GM12875 (cell line): ENCODE measurements around the gene FOXJ3.

ENCODE experiments used
- H3K4me3 ChIP-seq: one replicate; pipeline ENCODE4 v1.5.1; 2011; ENCODE audit warnings: low read depth, low read length, control low read depth
- CTCF ChIP-seq: IDR thresholded peaks from 2 replicates; pipeline ENCODE4 v1.5.1; 2011; ENCODE audit warnings: low read depth, mild to moderate bottlenecking, control low read depth, inconsistent platforms, low read length, moderate library complexity, borderline replicate concordance; ENCODE audit not compliant: insufficient read depth

The FOXJ3 gene

DNA sequence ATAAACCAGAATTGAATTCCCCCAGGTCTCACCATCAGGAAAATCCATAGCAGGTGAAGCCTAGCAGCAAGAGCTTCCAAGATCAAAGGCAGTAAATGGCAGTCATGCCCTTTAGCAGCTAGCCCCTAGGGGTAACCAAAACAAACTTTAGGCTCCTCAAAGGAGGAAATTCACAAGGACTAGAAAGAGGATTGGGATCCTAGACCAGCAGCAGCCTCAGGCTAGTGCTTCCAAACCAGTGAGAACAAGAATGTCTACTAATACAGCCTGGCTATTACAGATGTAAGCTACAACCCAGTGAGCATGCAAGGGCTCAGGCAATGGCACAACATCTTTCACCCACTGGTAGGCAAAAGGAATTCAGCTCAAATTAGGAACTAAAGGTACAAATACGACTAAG is 34.4 kb upstream of the FOXJ3 start:
- H3K4me3 ChIP-seq = no peak overlapping the region
- no peak for TF ChIP-seq CTCF

GRCh38 chr1:42368096-42368795 is 33.2 kb upstream of the FOXJ3 start:
- no peak for TF ChIP-seq CTCF
- no peak overlapping the region for H3K4me3 ChIP-seq

- TF ChIP-seq CTCF = no peak
- H3K4me3 ChIP-seq = no peak overlapping the region
Measured at GRCh38 chr1:42365118-42365517, 30.1 kb upstream of the FOXJ3 start.

DNA sequence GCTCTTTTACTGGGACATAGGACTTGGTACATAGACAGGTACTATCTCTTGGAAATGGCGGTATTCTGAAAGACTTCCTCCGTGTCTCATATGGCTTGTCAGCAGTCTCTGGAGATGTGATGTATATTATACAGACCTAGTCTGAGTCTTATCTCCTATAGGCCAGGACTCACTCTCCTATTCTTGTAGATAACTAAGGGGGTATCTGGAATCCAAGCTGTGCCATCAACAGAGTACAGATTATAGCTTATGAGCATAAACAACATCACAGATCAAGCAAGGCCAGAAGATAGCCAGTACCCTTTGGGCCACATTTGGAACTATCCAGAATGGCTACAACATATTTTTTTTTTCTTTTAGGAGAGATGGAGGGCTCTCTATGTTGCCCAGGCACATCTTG is 29.5 kb upstream of the FOXJ3 start:
- TF ChIP-seq CTCF = no peak
- no peak overlapping the region for H3K4me3 ChIP-seq

GRCh38 chr1:42364089-42364488 is 29.1 kb upstream of the FOXJ3 start:
- no peak overlapping the region for H3K4me3 ChIP-seq
- no peak for TF ChIP-seq CTCF

- TF ChIP-seq CTCF = no peak
- H3K4me3 ChIP-seq = no peak overlapping the region
Measured at GRCh38 chr1:42359466-42359865, 24.4 kb upstream of the FOXJ3 start.

GRCh38 chr1:42358791-42359190 is 23.8 kb upstream of the FOXJ3 start:
- no peak for TF ChIP-seq CTCF
- H3K4me3 ChIP-seq = no peak overlapping the region
